ENCODE measurements around the gene CGB2. TPM values are rescaled to one million over a fixed set of nuclear protein-coding genes. Genes with fewer than 3 reads are reported as not detected.

The CGB2 gene
- total RNA-seq, 1 experiment from 2014 or later = 0.77 TPM

- no peak overlapping the region for H3K9ac ChIP-seq (ENCODE audit: extremely low read depth, insufficient read length, low read length)
- no peak overlapping the region for H2BK15ac ChIP-seq (ENCODE audit: low read depth, low read length)
- no peak overlapping the region for H2BK5ac ChIP-seq (ENCODE audit: insufficient read length, low read length)
- no peak overlapping the region for H4K8ac ChIP-seq (replicated peaks; ENCODE audit: insufficient read length, low read depth, low read length)
- Mint-ChIP-seq H3K4me1 (peaks cover 4 to 16% of the 10 kb centered on the region in 2 experiments), H3K27me3 (ENCODE audit: low read depth) (peaks cover 13% of the 10 kb centered on the region), H3K27ac (peak overlapping the region in 1 of 3 experiments; percentile 44; a peak in 1 of 7 replicates), H3K4me3 (no peak overlapping the region), H3K36me3 (ENCODE audit: insufficient read depth in 1 of 3, low read depth in 3 of 3) (peaks cover 21 to 69% (median 66%) of the 10 kb centered on the region in 3 experiments; a peak in 6 of 7 replicates), H3K9me3 (peaks cover 0 to 1% of the 10 kb centered on the region in 2 experiments; a peak in 1 of 5 replicates)
- no peaks in the 10 kb centered on the region for H3K79me2 ChIP-seq (ENCODE audit: insufficient read depth, low read length)
- no peak overlapping the region for H3T11ph ChIP-seq (ENCODE audit: low read length)
- H3K23me2 ChIP-seq (ENCODE audit: insufficient read length, low read depth, low read length, poor library complexity, severe bottlenecking) = peaks cover 8% of the 10 kb centered on the region
- no peaks in the 10 kb centered on the region for H3K4me1 ChIP-seq (ENCODE audit: insufficient read depth, low read length)
- no peak overlapping the region for H2BK120ac ChIP-seq (ENCODE audit: low read depth, low read length, poor library complexity, severe bottlenecking)
- H3K27ac ChIP-seq (ENCODE audit: insufficient read length, low read depth, low read length) = no peak overlapping the region
- H3K4me2 ChIP-seq (ENCODE audit: insufficient read depth, insufficient read length, low read length) = no peak overlapping the region
- no peak overlapping the region for H2BK20ac ChIP-seq (ENCODE audit: low read depth, low read length, poor library complexity, severe bottlenecking)
- no peak overlapping the region for H2AK5ac ChIP-seq (ENCODE audit: insufficient read length, low read length)
- H4K91ac ChIP-seq (ENCODE audit: insufficient read length, low read depth, low read length) = no peak overlapping the region
- H4K5ac ChIP-seq (ENCODE audit: insufficient read length, low read depth, low read length) = no peak overlapping the region
- H2AFZ ChIP-seq (ENCODE audit: low read length) = no peak overlapping the region
- no peaks in the 10 kb centered on the region; the same call in 1 of the 2 replicates for H3K27me3 ChIP-seq (ENCODE audit: insufficient read depth, low read length)
- H2BK12ac ChIP-seq (ENCODE audit: insufficient read length, low read depth, low read length) = no peak overlapping the region
- no peaks in the 10 kb centered on the region for H3K9me3 ChIP-seq (ENCODE audit: control insufficient read depth, low read depth, low read length)
- H3K14ac ChIP-seq (ENCODE audit: insufficient read depth, low read length) = no peak overlapping the region
- H4K20me1 ChIP-seq (ENCODE audit: control insufficient read depth, insufficient read depth, insufficient read length) = no peaks in the 10 kb centered on the region
- H3K23ac ChIP-seq (ENCODE audit: insufficient read length, low read depth, low read length) = no peak overlapping the region
- no peak overlapping the region for H3K18ac ChIP-seq (ENCODE audit: insufficient read length, low read depth, low read length)
- H3K79me1 ChIP-seq (ENCODE audit: insufficient read depth, low read depth, low read length, poor library complexity, severe bottlenecking) = no peaks in the 10 kb centered on the region
- WGBS (ENCODE audit: extremely low coverage, insufficient read length, low lambda C conversion rate) = no CpG with 5 or more reads among the region's 32 CpGs
- no peak for TF ChIP-seq CTCF (conservative IDR thresholded peaks at IDR 0.05)
- no peak for DNase-seq
- no peak overlapping the region for H3K56ac ChIP-seq (ENCODE audit: insufficient read length, low read depth, low read length)
- no peak overlapping the region for H3K4ac ChIP-seq (ENCODE audit: low read depth, low read length)
Measured at GRCh38 chr19:49014123-49014869, 17.4 kb upstream of the CGB2 start.

Data from H9 (cell line).